B cell (primary cell): Measurements from ENCODE around the gene TSG101. TPM values are rescaled to one million over a fixed set of nuclear protein-coding genes. Genes with fewer than 3 reads are reported as not detected.

Experiments
- ATAC-seq: fragments of 200-7000 bp; cut with Tn5 transposase; one replicate; pipeline ENCODE4 v1.10.0; 2021; ENCODE audit warnings: low read depth, mild to moderate bottlenecking, moderate number of reproducible peaks, moderate library complexity
- CTCF ChIA-PET: fragments of 350-600 bp; sonication (Branson Sonifier 250); formaldehyde crosslinking; loops from one replicate; lab custom pipeline; 2021; ENCODE audit warnings: antibody characterized with exemption, inconsistent platforms; lab: Charles Lee
- POLR2A ChIA-PET: fragments of 350-600 bp; sonication (Branson Sonifier 250); formaldehyde crosslinking; loops from one replicate; lab custom pipeline; 2021; ENCODE audit warnings: antibody characterized with exemption; lab: Charles Lee
- DNase-seq: peaks from one replicate; pipeline ENCODE4 v3.0.0; 2013
- H2AFZ ChIP-seq: 2 replicates; pipeline ENCODE4 v1.6.1; 2012; ENCODE audit warnings: mild to moderate bottlenecking, low read depth, low read length; ENCODE audit not compliant: insufficient read depth, poor library complexity, severe bottlenecking
- H3K27ac ChIP-seq, 2 donors: 1 replicate in 1 of 2; 2 replicates in 1 of 2; pipeline ENCODE4 v1.5.1; 2012 to 2013; ENCODE audit warnings: low read length in 2 of 2, mild to moderate bottlenecking in 2 of 2, moderate library complexity in 1 of 2
- H3K27me3 ChIP-seq, 4 experiments: fragments of 200-600 bp in 1 of 4; sonication (generic) in 1 of 4; replicated peaks in 1 of 4; 1 replicate in 2 of 4; 2 replicates in 2 of 4; pipeline versions ENCODE4 v1.6.1 to v1.7.0; 2013 to 2016; ENCODE audit warnings: low read length in 3 of 4, mild to moderate bottlenecking in 2 of 4, mixed read lengths in 1 of 4, moderate library complexity in 1 of 4; ENCODE audit not compliant: insufficient read depth in 4 of 4, control insufficient read depth in 3 of 4; ENCODE audit errors: control extremely low read depth in 1 of 4
- H3K36me3 ChIP-seq, 2 experiments: replicated peaks in 1 of 2; 1 replicate in 1 of 2; 2 replicates in 1 of 2; pipeline versions ENCODE4 v1.6.1 to v1.7.1; 2013; ENCODE audit warnings: low read length in 1 of 2; ENCODE audit not compliant: insufficient read depth in 2 of 2, control insufficient read depth in 1 of 2; ENCODE audit errors: control extremely low read depth in 1 of 2, extremely low read depth in 1 of 2
- H3K4me1 ChIP-seq, 2 donors: fragments of 200-600 bp in 1 of 2; sonication (generic) in 1 of 2; 1 replicate in 1 of 2; 2 replicates in 1 of 2; pipeline versions ENCODE4 v1.5.1 to v1.6.1; 2013 to 2017; ENCODE audit warnings: low read length in 2 of 2; ENCODE audit not compliant: control insufficient read depth in 2 of 2, insufficient read depth in 2 of 2
- H3K4me2 ChIP-seq: replicated peaks from 2 replicates; pipeline ENCODE3; 2012; ENCODE audit warnings: mild to moderate bottlenecking, low read depth, low read length; ENCODE audit not compliant: poor library complexity, severe bottlenecking
- H3K4me3 ChIP-seq, 5 experiments: fragments of 200-600 bp in 1 of 5; sonication (generic) in 1 of 5; 1 replicate in 3 of 5; 2 replicates in 2 of 5; pipeline versions ENCODE4 v1.5.1 to v1.7.0; 2011 to 2016; ENCODE audit warnings: low read length in 4 of 5, mild to moderate bottlenecking in 4 of 5, low read depth in 2 of 5, control low read depth in 1 of 5, moderate library complexity in 1 of 5; ENCODE audit not compliant: insufficient read depth in 1 of 5; ENCODE audit errors: control extremely low read depth in 1 of 5, extremely low read depth in 1 of 5
- H3K79me2 ChIP-seq: fragments of 200-600 bp; sonication (generic); one replicate; pipeline ENCODE4 v1.6.0; 2016; ENCODE audit warnings: low read length; ENCODE audit not compliant: control insufficient read depth, insufficient read depth
- H3K9ac ChIP-seq: fragments of 200-600 bp; sonication (generic); 2 replicates; pipeline ENCODE4 v1.6.1; 2017; ENCODE audit warnings: mild to moderate bottlenecking, low read length, moderate library complexity
- H3K9me3 ChIP-seq, 3 donors: one replicate each; pipeline versions ENCODE4 v1.6.1 to v1.7.1; 2013; ENCODE audit warnings: low read length in 2 of 3; ENCODE audit not compliant: control insufficient read depth in 2 of 3, insufficient read depth in 1 of 3; ENCODE audit errors: control extremely low read depth in 1 of 3
- H4K20me1 ChIP-seq: 2 replicates; pipeline ENCODE4 v1.6.0; 2012; ENCODE audit warnings: mild to moderate bottlenecking, low read length; ENCODE audit not compliant: insufficient read depth, control insufficient read depth, poor library complexity, severe bottlenecking
- H3K27ac Mint-ChIP-seq: one replicate; pipeline ENCODE4 v1.8.0; 2021; ENCODE audit warnings: mixed read lengths
- H3K27me3 Mint-ChIP-seq: one replicate; pipeline ENCODE4 v1.8.0; 2021; ENCODE audit warnings: mixed read lengths
- H3K4me1 Mint-ChIP-seq: one replicate; pipeline ENCODE4 v1.8.0; 2021; ENCODE audit warnings: mixed read lengths
- H3K4me3 Mint-ChIP-seq: one replicate; pipeline ENCODE4 v1.8.0; 2021; ENCODE audit warnings: mixed read lengths
- H3K9me3 Mint-ChIP-seq: one replicate; pipeline ENCODE4 v1.8.0; 2022; ENCODE audit warnings: mixed read lengths; ENCODE audit not compliant: insufficient read depth
- CTCF ChIP-seq: fragments of 200-600 bp; IDR thresholded peaks from one replicate; pipeline ENCODE4 v1.8.0; 2022; ENCODE audit warnings: antibody characterized with exemption, mild to moderate bottlenecking
- EZH2 ChIP-seq: IDR thresholded peaks from 2 replicates; pipeline ENCODE4 v1.6.1; 2012; ENCODE audit warnings: borderline replicate concordance, low read depth, mild to moderate bottlenecking, moderate library complexity, low read length; ENCODE audit not compliant: insufficient read depth, poor library complexity, severe bottlenecking
- WGBS: methylation state at CpG from one replicate; pipeline ENCODE4 v1.1.5; 2013; ENCODE audit warnings: missing lambda C conversion rate; ENCODE audit not compliant: insufficient coverage; 5-methylcytosine and 5-hydroxymethylcytosine counted together
- intact Hi-C: fragments of 100-400 bp; cut with micrococcal nuclease; formaldehyde crosslinking; loops from one replicate; pipeline ENCODE4 v1.10.0; 2022
- polyA plus RNA-seq: library from polyadenylated mRNA; depleted of rRNA; stranded (reverse); fragments of >200 nt; gene quantifications from 2 replicates; pipeline ENCODE4 v1.2.3, GENCODE V29; 2012
- total RNA-seq, 2 donors: library from RNA; stranded (reverse); fragments of 120-200 nt in 1 of 2; gene quantifications; 1 replicate in 1 of 2; 2 replicates in 1 of 2; pipeline versions ENCODE4 v1.2.3 to v1.2.4, GENCODE V29; 2013 to 2022

Gene TSG101
- total and polyA plus RNA-seq, 2 donors (not counting 1 experiment from before 2014, with no cell fraction given), result 50.9 to 56.5 TPM

- intact Hi-C loops, result no loop called here
- Histone ChIP-seq H3K4me2 (no peak overlapping the region), H2AFZ (no peak overlapping the region), H3K4me3 (no peak overlapping the region), H4K20me1 (no peaks in the 10 kb centered on the region), H3K36me3 (peaks cover 3 to 5% of the 10 kb centered on the region in 2 experiments), H3K27ac (no peak overlapping the region), H3K27me3 (no peaks in the 10 kb centered on the region), H3K4me1 (no peaks in the 10 kb centered on the region), H3K79me2 (no peaks in the 10 kb centered on the region), H3K9ac (no peak overlapping the region), H3K9me3 (no peaks in the 10 kb centered on the region)
- ATAC-seq, result no peak
- Mint-ChIP-seq H3K4me3 (no peak overlapping the region), H3K4me1 (no peaks in the 10 kb centered on the region), H3K27me3 (no peaks in the 10 kb centered on the region), H3K9me3 (no peaks in the 10 kb centered on the region), H3K27ac (no peak overlapping the region)
- ChIA-PET POLR2A (no interaction called here), CTCF (interaction anchor here (0.7 kb wide), 1 partner anchor 236 kb away, joined by 3 read pairs; no protein-coding TSS in a partner anchor)
- WGBS, result 96% methylated on average over 3 of the region's 3 CpGs
- DNase-seq, result no peak
- no peak for TF ChIP-seq EZH2
- TF ChIP-seq CTCF, result no peak
Observed at GRCh38 chr11:18533365-18533764, 6.6 kb upstream of the TSG101 start.

DNA sequence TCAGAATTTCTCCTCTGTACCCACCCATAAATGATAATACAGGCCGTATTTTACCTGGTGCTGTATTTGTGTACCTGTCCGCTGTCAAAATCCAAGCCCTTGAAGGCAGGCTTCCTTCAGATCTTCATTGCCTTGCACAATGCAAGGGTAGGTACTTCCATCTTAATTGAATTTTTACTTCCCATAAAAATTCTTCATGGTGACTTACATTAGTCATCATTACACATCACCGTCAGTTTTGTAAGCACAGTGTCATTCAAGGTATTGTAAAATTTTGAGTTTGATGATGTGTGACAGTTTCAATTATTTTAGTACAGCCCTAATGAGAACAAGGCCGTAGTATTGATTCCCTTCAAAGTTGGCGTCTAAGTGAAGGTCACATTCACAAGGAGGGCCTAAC, 770 bp upstream of the TSG101 start:
- peaks cover 44% of the 10 kb centered on the region for H3K79me2 ChIP-seq
- POLR2A ChIA-PET, result interaction anchor here (0.9 to 1.6 kb wide), 3 partner anchors 9 to 133 kb away, joined by 3 to 10 read pairs (median 3); partner anchors contain the start of gene LDHA
- Mint-ChIP-seq H3K27ac (peak overlapping the region; percentile 99), H3K4me3 (peak overlapping the region; percentile 100), H3K27me3 (no peaks in the 10 kb centered on the region), H3K9me3 (no peaks in the 10 kb centered on the region), H3K4me1 (peaks cover 37% of the 10 kb centered on the region)
- ATAC-seq (no peak), DNase-seq (no peak)
- H3K36me3 ChIP-seq, result peaks cover 0 to 12% of the 10 kb centered on the region in 2 experiments
- H3K27ac ChIP-seq, result peak overlapping the region; percentile 97 to 99
- CTCF ChIA-PET, result interaction anchor here (0.6 to 1.5 kb wide), 4 partner anchors 13 to 412 kb away, joined by 3 to 5 read pairs (median 4); partner anchors contain the start of gene SPTY2D1
- intact Hi-C loops, result loop anchor here (2.0 to 10.0 kb wide), 4 partner anchors 60 to 420 kb away; partner anchors contain the start of genes SAA2, SAAL1, TMEM86A and UEVLD
- peak overlapping the region; percentile 88 for H3K9ac ChIP-seq
- WGBS, result 66% methylated on average over 2 of the region's 5 CpGs
- H2AFZ ChIP-seq, result peak overlapping the region; percentile 83
- peaks cover 14% of the 10 kb centered on the region in 2 donors for H3K4me1 ChIP-seq
- no peaks in the 10 kb centered on the region for H3K9me3 ChIP-seq
- no peaks in the 10 kb centered on the region for H3K27me3 ChIP-seq
- H3K4me3 ChIP-seq, result peak overlapping the region; percentile 82 to 94 (median 84)
- H3K4me2 ChIP-seq, result peak overlapping the region; percentile 76
- H4K20me1 ChIP-seq, result peaks cover 7% of the 10 kb centered on the region
- TF ChIP-seq EZH2 (no peak), CTCF (no peak)
